ENCODE measurements around the gene FPR2. TPM values are rescaled to one million over a fixed set of nuclear protein-coding genes. Genes with fewer than 3 reads are reported as not detected.
A peak's percentile ranks its signal among the peaks of the same experiment; 100 is the strongest.

FPR2 gene
- total RNA-seq, 1 donor from 2014 or later = not detected

- FAIRE-seq (no peak), DNase-seq (ENCODE audit: low read depth) (no peak)
- Histone ChIP-seq H3K27me3 (ENCODE audit: control insufficient read depth, insufficient read depth, low read length) (no peaks in the 10 kb centered on the region), H3K36me3 (ENCODE audit: control insufficient read depth, insufficient read depth, low read length) (no peaks in the 10 kb centered on the region), H3K4me3 (ENCODE audit: low read depth, low read length) (no peak overlapping the region)
- TF ChIP-seq CTCF (IDR thresholded peaks at IDR 0.05; ENCODE audit: insufficient read depth, low read length, severe bottlenecking) = no peak
Measured at GRCh38 chr19:51788029-51788428, 27.0 kb downstream of the FPR2 start.

- no peak overlapping the region for H3K4me3 ChIP-seq (ENCODE audit: low read depth, low read length)
- TF ChIP-seq CTCF (IDR thresholded peaks at IDR 0.05; ENCODE audit: insufficient read depth, low read length, severe bottlenecking) = no peak
- DNase-seq (ENCODE audit: low read depth) (peak; percentile 19), FAIRE-seq (no peak)
- no peaks in the 10 kb centered on the region for H3K36me3 ChIP-seq (ENCODE audit: control insufficient read depth, insufficient read depth, low read length)
- no peaks in the 10 kb centered on the region for H3K27me3 ChIP-seq (ENCODE audit: control insufficient read depth, insufficient read depth, low read length)
Measured at GRCh38 chr19:51789061-51789795, 28.2 kb downstream of the FPR2 start.

- FAIRE-seq (no peak), DNase-seq (ENCODE audit: low read depth) (no peak)
- H3K27me3 ChIP-seq (ENCODE audit: control insufficient read depth, insufficient read depth, low read length) = no peaks in the 10 kb centered on the region
Measured at GRCh38 chr19:51792932-51793331, 32.0 kb downstream of the FPR2 start.

GRCh38 chr19:51793994-51794393 is 33.0 kb downstream of the FPR2 start:
- FAIRE-seq = no peak
- Histone ChIP-seq H3K27me3 (ENCODE audit: control insufficient read depth, insufficient read depth, low read length) (no peaks in the 10 kb centered on the region), H3K4me3 (ENCODE audit: low read depth, low read length) (no peak overlapping the region), H3K36me3 (ENCODE audit: control insufficient read depth, insufficient read depth, low read length) (no peaks in the 10 kb centered on the region)
- no peak for DNase-seq (ENCODE audit: low read depth)
- TF ChIP-seq CTCF (IDR thresholded peaks at IDR 0.05; ENCODE audit: insufficient read depth, low read length, severe bottlenecking) = no peak

More at GRCh38 chr19:51792932-51793331, 32.0 kb downstream of the FPR2 start:
- Histone ChIP-seq H3K4me3 (ENCODE audit: low read depth, low read length) (no peak overlapping the region), H3K36me3 (ENCODE audit: control insufficient read depth, insufficient read depth, low read length) (no peaks in the 10 kb centered on the region)
- TF ChIP-seq CTCF (IDR thresholded peaks at IDR 0.05; ENCODE audit: insufficient read depth, low read length, severe bottlenecking) = no peak

GRCh38 chr19:51794885-51795490 is 34.0 kb downstream of the FPR2 start, which contains the start of gene FPR3:
FPR3 (plus strand) TSS chr19:51795157; CDS start chr19:51823749, 28,592 bp downstream.
- no peak for TF ChIP-seq CTCF (IDR thresholded peaks at IDR 0.05; ENCODE audit: insufficient read depth, low read length, severe bottlenecking)
- no peak for FAIRE-seq
- H3K27me3 ChIP-seq (ENCODE audit: control insufficient read depth, insufficient read depth, low read length) = no peaks in the 10 kb centered on the region
- no peak within 1 kb of the TSS for H3K4me3 ChIP-seq (ENCODE audit: low read depth, low read length)
- no peak for DNase-seq (ENCODE audit: low read depth)
- no peaks in the 10 kb centered on the region for H3K36me3 ChIP-seq (ENCODE audit: control insufficient read depth, insufficient read depth, low read length)

All from bronchial epithelial cell (primary cell).